Measurements from ENCODE around the gene AGPAT4.

The AGPAT4 gene

GRCh38 chr6:161299726-161300125 lies 25.9 kb upstream of the AGPAT4 start:
- H3K4me1 ChIP-seq (ENCODE audit: low read length): no peaks in the 10 kb centered on the region
- no peak overlapping the region for H3K4me2 ChIP-seq (ENCODE audit: low read depth, low read length)
- no peaks in the 10 kb centered on the region for H3K79me2 ChIP-seq (ENCODE audit: low read length)
- TF ChIP-seq, protein P1, sequence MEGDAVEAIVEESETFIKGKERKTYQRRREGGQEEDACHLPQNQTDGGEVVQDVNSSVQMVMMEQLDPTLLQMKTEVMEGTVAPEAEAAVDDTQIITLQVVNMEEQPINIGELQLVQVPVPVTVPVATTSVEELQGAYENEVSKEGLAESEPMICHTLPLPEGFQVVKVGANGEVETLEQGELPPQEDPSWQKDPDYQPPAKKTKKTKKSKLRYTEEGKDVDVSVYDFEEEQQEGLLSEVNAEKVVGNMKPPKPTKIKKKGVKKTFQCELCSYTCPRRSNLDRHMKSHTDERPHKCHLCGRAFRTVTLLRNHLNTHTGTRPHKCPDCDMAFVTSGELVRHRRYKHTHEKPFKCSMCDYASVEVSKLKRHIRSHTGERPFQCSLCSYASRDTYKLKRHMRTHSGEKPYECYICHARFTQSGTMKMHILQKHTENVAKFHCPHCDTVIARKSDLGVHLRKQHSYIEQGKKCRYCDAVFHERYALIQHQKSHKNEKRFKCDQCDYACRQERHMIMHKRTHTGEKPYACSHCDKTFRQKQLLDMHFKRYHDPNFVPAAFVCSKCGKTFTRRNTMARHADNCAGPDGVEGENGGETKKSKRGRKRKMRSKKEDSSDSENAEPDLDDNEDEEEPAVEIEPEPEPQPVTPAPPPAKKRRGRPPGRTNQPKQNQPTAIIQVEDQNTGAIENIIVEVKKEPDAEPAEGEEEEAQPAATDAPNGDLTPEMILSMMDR (IDR thresholded peaks at IDR 0.05; ENCODE audit: low read length): no peak
- TF ChIP-seq EZH2 (optimal IDR thresholded peaks at IDR 0.05; ENCODE audit: low read depth, low read length) (no peak), EZH2phosphoT487 (IDR thresholded peaks at IDR 0.05; ENCODE audit: low read length) (no peak)
- no peaks in the 10 kb centered on the region for H3K36me3 ChIP-seq (replicated peaks; ENCODE audit: insufficient read depth, low read length)
- no peak overlapping the region for H2AFZ ChIP-seq (ENCODE audit: low read length)
- H3K27me3 ChIP-seq (replicated peaks; ENCODE audit: insufficient read depth, low read length): no peaks in the 10 kb centered on the region
- H3K9me2 ChIP-seq (replicated peaks; ENCODE audit: insufficient read depth, low read length): no peaks in the 10 kb centered on the region
- no peaks in the 10 kb centered on the region for H4K20me1 ChIP-seq (ENCODE audit: insufficient read depth, low read length)
- H3K27ac ChIP-seq (ENCODE audit: low read length): no peak overlapping the region
- no peak overlapping the region for H3K9ac ChIP-seq (ENCODE audit: low read length)
- no peaks in the 10 kb centered on the region for H3F3A ChIP-seq (ENCODE audit: insufficient read depth, low read length)
- no peak for DNase-seq
- H3K4me3 ChIP-seq (ENCODE audit: low read length): no peak overlapping the region
- H3K9me3 ChIP-seq (replicated peaks; ENCODE audit: insufficient read depth, low read length): no peaks in the 10 kb centered on the region

- Histone ChIP-seq H3F3A (ENCODE audit: insufficient read depth, low read length) (no peaks in the 10 kb centered on the region), H3K4me1 (ENCODE audit: low read length) (no peaks in the 10 kb centered on the region), H3K79me2 (ENCODE audit: low read length) (no peaks in the 10 kb centered on the region), H3K27me3 (replicated peaks; ENCODE audit: insufficient read depth, low read length) (no peaks in the 10 kb centered on the region), H3K9me3 (replicated peaks; ENCODE audit: insufficient read depth, low read length) (no peaks in the 10 kb centered on the region), H2AFZ (ENCODE audit: low read length) (no peak overlapping the region), H3K9ac (ENCODE audit: low read length) (no peak overlapping the region), H3K27ac (ENCODE audit: low read length) (no peak overlapping the region), H3K9me2 (replicated peaks; ENCODE audit: insufficient read depth, low read length) (no peaks in the 10 kb centered on the region), H3K4me3 (ENCODE audit: low read length) (no peak overlapping the region), H4K20me1 (ENCODE audit: insufficient read depth, low read length) (no peaks in the 10 kb centered on the region), H3K4me2 (ENCODE audit: low read depth, low read length) (no peak overlapping the region), H3K36me3 (replicated peaks; ENCODE audit: insufficient read depth, low read length) (no peaks in the 10 kb centered on the region)
- DNase-seq: no peak
- TF ChIP-seq EZH2phosphoT487 (IDR thresholded peaks at IDR 0.05; ENCODE audit: low read length): no peak
- TF ChIP-seq, protein P1 (IDR thresholded peaks at IDR 0.05; ENCODE audit: low read length): no peak
- no peak for TF ChIP-seq EZH2 (optimal IDR thresholded peaks at IDR 0.05; ENCODE audit: low read depth, low read length)
These were observed 21.9 kb upstream of the AGPAT4 start for GRCh38 chr6:161295784-161296183.

DNA sequence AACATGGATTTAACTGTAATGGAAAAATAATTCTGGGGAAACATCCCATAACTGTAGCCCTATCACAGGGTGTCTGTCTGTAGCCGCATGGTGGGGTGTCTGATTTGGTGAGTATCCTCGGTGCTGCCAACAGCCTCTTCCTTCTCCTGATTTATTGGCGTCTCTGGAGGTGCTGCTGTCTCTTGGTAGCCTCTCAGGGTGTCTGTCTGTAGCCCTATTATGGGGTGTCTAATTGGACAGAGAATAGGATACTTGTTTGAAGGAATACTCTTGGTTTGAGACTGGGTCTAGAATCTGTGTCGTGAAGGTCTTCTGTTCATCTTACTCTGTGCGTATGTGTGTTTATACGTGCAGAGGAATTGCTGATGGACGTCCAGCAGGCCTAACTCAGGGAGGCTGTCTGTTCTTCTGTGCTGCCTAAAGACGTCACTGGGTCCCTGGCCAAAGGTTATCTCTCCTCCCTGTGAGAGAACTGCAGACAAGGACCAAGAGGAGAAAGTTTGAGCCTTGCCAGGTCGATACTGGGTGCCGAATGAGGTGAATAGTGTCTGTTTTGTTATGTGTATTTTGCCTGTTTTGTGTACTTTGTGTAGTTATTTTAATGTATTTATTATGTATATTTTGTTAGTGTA lies 18.9 kb upstream of the AGPAT4 start:
- no peak for DNase-seq
- Histone ChIP-seq H3K79me2 (ENCODE audit: low read length) (no peaks in the 10 kb centered on the region), H4K20me1 (ENCODE audit: insufficient read depth, low read length) (no peaks in the 10 kb centered on the region), H3K27me3 (replicated peaks; ENCODE audit: insufficient read depth, low read length) (no peaks in the 10 kb centered on the region), H2AFZ (ENCODE audit: low read length) (no peak overlapping the region), H3K9me3 (replicated peaks; ENCODE audit: insufficient read depth, low read length) (no peaks in the 10 kb centered on the region), H3K36me3 (replicated peaks; ENCODE audit: insufficient read depth, low read length) (no peaks in the 10 kb centered on the region), H3K27ac (ENCODE audit: low read length) (no peak overlapping the region), H3K9ac (ENCODE audit: low read length) (no peak overlapping the region), H3K9me2 (replicated peaks; ENCODE audit: insufficient read depth, low read length) (no peaks in the 10 kb centered on the region), H3K4me3 (ENCODE audit: low read length) (no peak overlapping the region), H3K4me1 (ENCODE audit: low read length) (no peaks in the 10 kb centered on the region), H3F3A (ENCODE audit: insufficient read depth, low read length) (no peaks in the 10 kb centered on the region), H3K4me2 (ENCODE audit: low read depth, low read length) (no peak overlapping the region)
- TF ChIP-seq EZH2 (optimal IDR thresholded peaks at IDR 0.05; ENCODE audit: low read depth, low read length) (no peak), EZH2phosphoT487 (IDR thresholded peaks at IDR 0.05; ENCODE audit: low read length) (no peak)
- TF ChIP-seq, protein P1 (IDR thresholded peaks at IDR 0.05; ENCODE audit: low read length): no peak
